ENCODE measurements around the gene DAB2IP.

- no peak for TF ChIP-seq POLR2AphosphoS5 (IDR thresholded peaks at IDR 0.05)
- no peak for TF ChIP-seq CTCF (IDR thresholded peaks at IDR 0.05; ENCODE audit: poor library complexity, severe bottlenecking)
- TF ChIP-seq SMC3 (conservative IDR thresholded peaks at IDR 0.05; ENCODE audit: poor library complexity), result no peak
- no peak for TF ChIP-seq EZH2 (IDR thresholded peaks at IDR 0.05; ENCODE audit: borderline replicate concordance, insufficient read depth, low read length, poor library complexity, severe bottlenecking)
- TF ChIP-seq RAD21 (conservative IDR thresholded peaks at IDR 0.05), result no peak
Measured at GRCh38 chr9:121636341-121636865, 15.0 kb upstream of the DAB2IP start.

Measured in neural cell (in vitro differentiated cells).